BE2C (cell line): ENCODE data around the gene EWSR1. TPM values are rescaled to one million over a fixed set of nuclear protein-coding genes. Genes with fewer than 3 reads are reported as not detected.
A peak's percentile ranks its signal among the peaks of the same experiment; 100 is the strongest.
"Not testable (repeated sequence)": the region's sequence is repeated elsewhere in the genome, so short reads cannot be mapped to it uniquely, and the experiment has no call there.

Experiments
- DNase-seq: peaks from one replicate; pipeline ENCODE4 v3.0.0-alpha.2; 2020
- H3K27me3 ChIP-seq: fragments of 250-450 bp; sonication (Bioruptor Pico); 2 replicates; pipeline ENCODE4 v1.5.1; 2020; ENCODE audit warnings: mild to moderate bottlenecking
- H3K36me3 ChIP-seq: fragments of 250-450 bp; sonication (Bioruptor Pico); 2 replicates; pipeline ENCODE4 v1.5.1; 2020; ENCODE audit warnings: mild to moderate bottlenecking
- H3K4me1 ChIP-seq: fragments of 250-450 bp; sonication (Bioruptor Pico); 2 replicates; pipeline ENCODE4 v1.5.1; 2020
- H3K4me3 ChIP-seq: 2 replicates; pipeline ENCODE4 v1.5.1; 2011; ENCODE audit warnings: low read depth, low read length
- H3K9me3 ChIP-seq: fragments of 250-450 bp; sonication (Bioruptor Pico); 2 replicates; pipeline ENCODE4 v1.5.1; 2020
- polyA plus RNA-seq: library from polyadenylated mRNA; unstranded; fragments of >200 nt; gene quantifications from one replicate; pipeline ENCODE4 v1.2.1, GENCODE V29; 2012; ENCODE audit warnings: low read depth, missing spikeins; ENCODE audit not compliant: insufficient read length, insufficient read depth
- TF ChIP-seq, protein P1 (sequence below): IDR thresholded peaks from 2 replicates; pipeline ENCODE4 v1.5.1; 2012; ENCODE audit warnings: mild to moderate bottlenecking, low read depth, low read length

Gene EWSR1, protein sequence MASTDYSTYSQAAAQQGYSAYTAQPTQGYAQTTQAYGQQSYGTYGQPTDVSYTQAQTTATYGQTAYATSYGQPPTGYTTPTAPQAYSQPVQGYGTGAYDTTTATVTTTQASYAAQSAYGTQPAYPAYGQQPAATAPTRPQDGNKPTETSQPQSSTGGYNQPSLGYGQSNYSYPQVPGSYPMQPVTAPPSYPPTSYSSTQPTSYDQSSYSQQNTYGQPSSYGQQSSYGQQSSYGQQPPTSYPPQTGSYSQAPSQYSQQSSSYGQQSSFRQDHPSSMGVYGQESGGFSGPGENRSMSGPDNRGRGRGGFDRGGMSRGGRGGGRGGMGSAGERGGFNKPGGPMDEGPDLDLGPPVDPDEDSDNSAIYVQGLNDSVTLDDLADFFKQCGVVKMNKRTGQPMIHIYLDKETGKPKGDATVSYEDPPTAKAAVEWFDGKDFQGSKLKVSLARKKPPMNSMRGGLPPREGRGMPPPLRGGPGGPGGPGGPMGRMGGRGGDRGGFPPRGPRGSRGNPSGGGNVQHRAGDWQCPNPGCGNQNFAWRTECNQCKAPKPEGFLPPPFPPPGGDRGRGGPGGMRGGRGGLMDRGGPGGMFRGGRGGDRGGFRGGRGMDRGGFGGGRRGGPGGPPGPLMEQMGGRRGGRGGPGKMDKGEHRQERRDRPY
- 451 TPM for polyA plus RNA-seq

DNA sequence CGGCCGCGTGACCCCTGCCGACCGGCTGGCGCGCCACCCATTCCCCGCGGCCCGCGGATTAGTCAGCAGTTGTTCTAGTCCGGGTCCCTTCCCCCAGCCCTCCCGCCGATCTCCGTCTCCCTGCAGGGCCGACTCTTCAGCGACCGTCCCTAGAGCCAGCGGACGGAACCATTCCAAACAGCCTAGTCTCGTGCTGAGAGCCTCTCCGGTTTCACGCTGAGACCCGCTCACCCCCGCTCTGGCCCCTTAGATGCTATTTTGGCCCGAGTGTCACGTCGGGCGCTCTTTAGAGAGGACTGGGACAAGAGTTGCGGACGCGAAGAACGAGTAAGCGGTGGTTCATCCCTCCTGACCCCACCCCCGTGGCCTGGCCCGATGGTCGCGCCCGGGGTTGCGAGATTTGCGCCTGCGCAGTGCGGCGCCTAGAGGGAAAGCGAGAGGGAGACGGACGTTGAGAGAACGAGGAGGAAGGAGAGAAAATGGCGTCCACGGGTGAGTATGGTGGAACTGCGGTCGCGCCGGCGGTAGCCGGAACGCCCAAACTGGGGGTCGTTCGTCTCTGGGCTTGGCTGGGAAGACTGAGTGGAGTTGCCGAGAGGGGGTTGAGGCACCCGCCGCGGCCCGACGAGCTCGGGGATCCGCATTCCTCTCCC is at the start of gene EWSR1, which contains the start of gene RHBDD3:
TSS of gene EWSR1 (plus strand) at position 411 of the 653 bp plus-strand sequence. CDS start at position 480, 69 bp downstream.
TSS of gene RHBDD3 (minus strand) at position 124 of the 653 bp plus-strand sequence. CDS start 2,355 bp downstream, outside the sequence.
- H3K36me3 ChIP-seq: peaks cover 71% of the 10 kb centered on the region

GRCh38 chr22:29218758-29219408 is 49.2 kb upstream of the EWSR1 start:
- Histone ChIP-seq H3K27me3 (no peaks in the 10 kb centered on the region), H3K4me3 (no peak overlapping the region), H3K4me1 (no peaks in the 10 kb centered on the region), H3K9me3 (no peaks in the 10 kb centered on the region), H3K36me3 (no peaks in the 10 kb centered on the region)
- TF ChIP-seq, protein P1, sequence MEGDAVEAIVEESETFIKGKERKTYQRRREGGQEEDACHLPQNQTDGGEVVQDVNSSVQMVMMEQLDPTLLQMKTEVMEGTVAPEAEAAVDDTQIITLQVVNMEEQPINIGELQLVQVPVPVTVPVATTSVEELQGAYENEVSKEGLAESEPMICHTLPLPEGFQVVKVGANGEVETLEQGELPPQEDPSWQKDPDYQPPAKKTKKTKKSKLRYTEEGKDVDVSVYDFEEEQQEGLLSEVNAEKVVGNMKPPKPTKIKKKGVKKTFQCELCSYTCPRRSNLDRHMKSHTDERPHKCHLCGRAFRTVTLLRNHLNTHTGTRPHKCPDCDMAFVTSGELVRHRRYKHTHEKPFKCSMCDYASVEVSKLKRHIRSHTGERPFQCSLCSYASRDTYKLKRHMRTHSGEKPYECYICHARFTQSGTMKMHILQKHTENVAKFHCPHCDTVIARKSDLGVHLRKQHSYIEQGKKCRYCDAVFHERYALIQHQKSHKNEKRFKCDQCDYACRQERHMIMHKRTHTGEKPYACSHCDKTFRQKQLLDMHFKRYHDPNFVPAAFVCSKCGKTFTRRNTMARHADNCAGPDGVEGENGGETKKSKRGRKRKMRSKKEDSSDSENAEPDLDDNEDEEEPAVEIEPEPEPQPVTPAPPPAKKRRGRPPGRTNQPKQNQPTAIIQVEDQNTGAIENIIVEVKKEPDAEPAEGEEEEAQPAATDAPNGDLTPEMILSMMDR: no peak
- DNase-seq: no peak

More for the DNA sequence above, at the start of gene EWSR1, which contains the start of gene RHBDD3:
- TF ChIP-seq, protein P1: no peak
- DNase-seq: peak; percentile 98
- no peaks in the 10 kb centered on the region for H3K9me3 ChIP-seq
- H3K4me1 ChIP-seq: no peaks in the 10 kb centered on the region; the same call in 1 of the 2 replicates
- peak within 1 kb of the TSS; percentile 97 for H3K4me3 ChIP-seq
- H3K27me3 ChIP-seq: no peaks in the 10 kb centered on the region

DNA sequence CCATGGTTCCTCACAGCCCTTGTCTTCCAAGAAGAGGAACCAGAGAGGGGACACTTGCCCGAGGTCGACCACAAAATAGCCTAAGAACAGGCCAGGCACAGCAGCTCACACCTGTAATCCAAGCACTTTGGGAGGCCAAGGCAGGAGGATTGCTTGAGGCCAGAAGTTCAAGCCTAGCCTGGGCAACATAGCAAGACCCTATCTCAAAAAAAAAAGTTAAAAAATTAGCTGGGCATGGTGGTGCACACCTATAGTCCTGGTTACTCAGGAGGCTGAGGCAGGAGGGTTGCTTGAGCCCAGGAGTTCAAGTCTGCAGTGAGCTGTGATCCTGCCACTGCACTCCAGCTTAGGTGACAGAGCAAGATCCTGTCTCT is 48.7 kb upstream of the EWSR1 start:
- not testable (repeated sequence) for H3K9me3 ChIP-seq, H3K4me1 ChIP-seq, DNase-seq, H3K4me3 ChIP-seq, H3K27me3 ChIP-seq, H3K36me3 ChIP-seq

DNA sequence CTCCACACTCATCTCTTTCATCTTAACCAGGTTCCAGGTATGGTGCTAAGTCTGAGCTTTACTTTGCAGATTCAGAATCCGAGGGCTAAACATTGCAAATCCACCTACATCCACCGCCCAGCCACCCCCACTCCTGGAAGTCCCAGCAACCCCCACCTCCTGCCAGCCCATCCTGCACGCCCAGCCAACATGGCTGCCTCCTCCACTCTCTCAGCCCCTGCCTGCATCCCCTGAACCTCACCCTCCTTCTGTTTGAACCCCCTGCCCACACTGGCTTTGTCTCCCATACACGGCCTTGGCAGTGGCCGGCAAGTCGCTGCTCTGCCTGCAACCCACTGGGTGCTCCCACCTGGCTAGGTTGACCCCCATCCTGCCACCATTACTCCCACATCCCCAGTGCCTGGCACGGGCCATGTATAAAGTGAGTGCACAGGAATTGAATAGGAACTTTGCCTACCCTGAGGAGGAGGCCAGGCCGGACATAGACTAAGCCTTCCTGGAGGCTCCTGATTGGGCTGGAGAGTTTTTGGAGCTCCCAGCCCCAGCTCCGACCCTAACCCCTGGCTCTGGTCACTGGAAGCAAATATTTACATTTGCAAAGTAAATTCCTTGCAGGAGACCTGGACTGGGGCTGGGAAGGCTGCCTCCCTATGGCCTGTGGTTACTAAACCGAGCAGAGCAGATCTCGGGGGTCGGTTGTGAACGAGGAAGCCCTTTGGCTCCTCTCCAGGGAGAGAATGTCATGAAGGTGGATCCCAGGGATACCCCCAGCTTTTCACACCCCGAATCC is 48.0 kb upstream of the EWSR1 start:
- no peaks in the 10 kb centered on the region for H3K4me1 ChIP-seq
- TF ChIP-seq, protein P1: no peak
- no peak overlapping the region for H3K4me3 ChIP-seq
- no peak for DNase-seq
- no peaks in the 10 kb centered on the region for H3K27me3 ChIP-seq
- H3K36me3 ChIP-seq: no peaks in the 10 kb centered on the region
- no peaks in the 10 kb centered on the region for H3K9me3 ChIP-seq

- no peak for DNase-seq
- Histone ChIP-seq H3K4me1 (no peaks in the 10 kb centered on the region), H3K36me3 (no peaks in the 10 kb centered on the region), H3K27me3 (no peaks in the 10 kb centered on the region), H3K9me3 (no peaks in the 10 kb centered on the region), H3K4me3 (no peak overlapping the region)
- TF ChIP-seq, protein P1: no peak
Observed at GRCh38 chr22:29224121-29224858, 43.8 kb upstream of the EWSR1 start.
